IMR-90 (cell line): ENCODE data around the gene SLC9A5. TPM values are rescaled to one million over a fixed set of nuclear protein-coding genes. Genes with fewer than 3 reads are reported as not detected.

Source experiments
- ATAC-seq: fragments of 200-7000 bp; cut with Tn5 transposase; 2 replicates; pipeline ENCODE4 v1.9.1; 2020; ENCODE audit warnings: low read depth, mild to moderate bottlenecking, moderate library complexity
- BruUV-seq: library from RNA; stranded (reverse); fragments of 400-500 nt; replicated peaks from 2 replicates; lab custom pipeline; 2021; lab: Mats Ljungman, UMichigan
- CTCF ChIA-PET: fragments of 300-600 bp; formaldehyde crosslinking; extraction: SDS; loops from one replicate; lab custom pipeline; 2021; ENCODE audit warnings: antibody characterized with exemption; lab: Yijun Ruan, JAX
- POLR2A ChIA-PET: fragments of 300-600 bp; sonication (Branson Sonifier 250); formaldehyde crosslinking; loops from one replicate; lab custom pipeline; 2022; ENCODE audit warnings: antibody characterized with exemption; ENCODE audit not compliant: unreplicated experiment; lab: Charles Lee
- DNase-seq: peaks from one replicate; pipeline ENCODE4 v3.0.0; 2013
- H2AFZ ChIP-seq: replicated peaks from 2 replicates; pipeline ENCODE3; 2013; ENCODE audit warnings: low read length, mild to moderate bottlenecking; ENCODE audit not compliant: poor library complexity
- H2AK5ac ChIP-seq: 2 replicates; pipeline ENCODE4 v1.6.1; 2013; ENCODE audit warnings: low read depth, low read length, inconsistent platforms
- H2AK9ac ChIP-seq: replicated peaks from 2 replicates; pipeline ENCODE3; 2013; ENCODE audit warnings: mild to moderate bottlenecking, low read depth, low read length, moderate library complexity; ENCODE audit not compliant: poor library complexity
- H2BK120ac ChIP-seq: 2 replicates; pipeline ENCODE4 v1.6.1; 2013; ENCODE audit warnings: low read depth, low read length, inconsistent platforms
- H2BK15ac ChIP-seq: 3 replicates; pipeline ENCODE4 v1.6.1; 2013; ENCODE audit warnings: low read depth, low read length, inconsistent platforms
- H2BK20ac ChIP-seq: 2 replicates; pipeline ENCODE4 v1.6.1; 2013; ENCODE audit warnings: low read depth, mild to moderate bottlenecking, inconsistent platforms, low read length, moderate library complexity
- H2BK5ac ChIP-seq: 2 replicates; pipeline ENCODE4 v1.6.1; 2013; ENCODE audit warnings: mild to moderate bottlenecking, low read depth, low read length, inconsistent platforms; ENCODE audit not compliant: poor library complexity, severe bottlenecking
- H3K14ac ChIP-seq: replicated peaks from 2 replicates; pipeline ENCODE4 v1.6.1; 2013; ENCODE audit warnings: low read depth, low read length, inconsistent platforms
- H3K18ac ChIP-seq: 2 replicates; pipeline ENCODE4 v1.6.1; 2013; ENCODE audit warnings: low read depth, low read length, control low read depth
- H3K23ac ChIP-seq: 2 replicates; pipeline ENCODE4 v1.6.1; 2013; ENCODE audit warnings: low read depth, low read length, inconsistent platforms
- H3K27ac ChIP-seq: 2 replicates; pipeline ENCODE4 v1.5.1; 2013; ENCODE audit warnings: mild to moderate bottlenecking, control low read depth, low read length; ENCODE audit not compliant: insufficient read depth
- H3K27me3 ChIP-seq: 2 replicates; pipeline ENCODE4 v1.6.1; 2013; ENCODE audit warnings: low read length; ENCODE audit not compliant: control insufficient read depth, insufficient read depth
- H3K36me3 ChIP-seq: 2 replicates; pipeline ENCODE4 v1.6.1; 2013; ENCODE audit warnings: low read length, mixed read lengths; ENCODE audit not compliant: control insufficient read depth, insufficient read depth
- H3K4ac ChIP-seq: 2 replicates; pipeline ENCODE4 v1.6.1; 2013; ENCODE audit warnings: low read depth, low read length, inconsistent platforms
- H3K4me1 ChIP-seq: 2 replicates; pipeline ENCODE4 v1.6.1; 2013; ENCODE audit warnings: low read length, mixed read lengths; ENCODE audit not compliant: control insufficient read depth, insufficient read depth
- H3K4me2 ChIP-seq: 2 replicates; pipeline ENCODE4 v1.6.1; 2013; ENCODE audit warnings: low read depth, mild to moderate bottlenecking, control low read depth, low read length, moderate library complexity
- H3K4me3 ChIP-seq: 2 replicates; pipeline ENCODE4 v1.5.1; 2013; ENCODE audit warnings: low read depth, mild to moderate bottlenecking, control low read depth, low read length, moderate library complexity; ENCODE audit not compliant: insufficient read depth
- H3K56ac ChIP-seq: 2 replicates; pipeline ENCODE4 v1.6.1; 2013; ENCODE audit warnings: low read length, inconsistent platforms; ENCODE audit not compliant: insufficient read depth; ENCODE audit errors: extremely low read depth
- H3K79me1 ChIP-seq, 2 experiments: 2 replicates each; pipeline ENCODE4 v1.6.1; 2013; ENCODE audit warnings: low read length in 2 of 2, inconsistent platforms in 1 of 2, low read depth in 1 of 2
- H3K9ac ChIP-seq: 2 replicates; pipeline ENCODE4 v1.6.1; 2013; ENCODE audit warnings: low read depth, low read length, control low read depth
- H3K9me1 ChIP-seq: 2 replicates; pipeline ENCODE4 v1.6.1; 2013; ENCODE audit warnings: low read length, inconsistent platforms; ENCODE audit not compliant: insufficient read depth
- H3K9me3 ChIP-seq: 2 replicates; pipeline ENCODE4 v1.6.1; 2013; ENCODE audit warnings: low read length; ENCODE audit not compliant: control insufficient read depth, insufficient read depth
- H4K20me1 ChIP-seq: 2 replicates; pipeline ENCODE4 v1.6.1; 2013; ENCODE audit warnings: low read length, inconsistent platforms; ENCODE audit not compliant: insufficient read depth
- H4K5ac ChIP-seq: 2 replicates; pipeline ENCODE4 v1.6.1; 2013; ENCODE audit warnings: mild to moderate bottlenecking, low read depth, low read length, control low read depth
- H4K8ac ChIP-seq, 2 experiments: 2 replicates each; pipeline ENCODE4 v1.6.1; 2013; ENCODE audit warnings: low read depth in 2 of 2, low read length in 2 of 2, control low read depth in 1 of 2, inconsistent platforms in 1 of 2
- H4K91ac ChIP-seq: 2 replicates; pipeline ENCODE4 v1.6.1; 2013; ENCODE audit warnings: low read depth, low read length, inconsistent platforms; ENCODE audit not compliant: insufficient read depth
- BHLHE40 ChIP-seq: fragments of 150-350 bp; IDR thresholded peaks from 2 replicates; pipeline ENCODE4 v1.6.1; 2016; ENCODE audit warnings: mild to moderate bottlenecking, low read depth, low read length
- CEBPB ChIP-seq: IDR thresholded peaks from 2 replicates; pipeline ENCODE4 v1.6.1; 2012; ENCODE audit warnings: low read depth, low read length, improper control_type of control experiment
- CHD1 ChIP-seq: IDR thresholded peaks from 2 replicates; pipeline ENCODE4 v1.6.1; 2012; ENCODE audit warnings: low read depth, low read length, improper control_type of control experiment
- CTCF ChIP-seq: conservative IDR thresholded peaks from 2 replicates; pipeline ENCODE4 v1.5.1; 2012; ENCODE audit warnings: mild to moderate bottlenecking, low read depth, low read length, improper control_type of control experiment
- ELK1 ChIP-seq: fragments of 150-350 bp; IDR thresholded peaks from 2 replicates; pipeline ENCODE4 v1.6.1; 2016; ENCODE audit warnings: low read depth, mild to moderate bottlenecking, low read length, moderate library complexity, borderline replicate concordance
- FOS ChIP-seq: fragments of 150-350 bp; IDR thresholded peaks from 2 replicates; pipeline ENCODE4 v1.6.1; 2016; ENCODE audit warnings: low read depth, low read length
- MAFK ChIP-seq: IDR thresholded peaks from 2 replicates; pipeline ENCODE4 v1.6.1; 2012; ENCODE audit warnings: low read depth, low read length, improper control_type of control experiment
- MAZ ChIP-seq: IDR thresholded peaks from 2 replicates; pipeline ENCODE4 v1.6.1; 2012; ENCODE audit warnings: low read depth, mild to moderate bottlenecking, low read length, improper control_type of control experiment, moderate library complexity, borderline replicate concordance
- MXI1 ChIP-seq: IDR thresholded peaks from 2 replicates; pipeline ENCODE4 v1.6.1; 2012; ENCODE audit warnings: low read depth, mild to moderate bottlenecking, low read length, moderate library complexity, borderline replicate concordance
- NFE2L2 ChIP-seq: fragments of 150-350 bp; IDR thresholded peaks from 2 replicates; pipeline ENCODE4 v1.6.1; 2016; ENCODE audit warnings: low read depth, mild to moderate bottlenecking, low read length
- POLR2A ChIP-seq: IDR thresholded peaks from 2 replicates; pipeline ENCODE4 v1.6.1; 2012; ENCODE audit warnings: mild to moderate bottlenecking, low read depth, low read length
- RAD21 ChIP-seq: IDR thresholded peaks from 2 replicates; pipeline ENCODE4 v1.6.1; 2012; ENCODE audit warnings: low read length, improper control_type of control experiment
- RCOR1 ChIP-seq: IDR thresholded peaks from 2 replicates; pipeline ENCODE4 v1.6.1; 2012; ENCODE audit warnings: mild to moderate bottlenecking, low read length, improper control_type of control experiment; ENCODE audit not compliant: insufficient replicate concordance
- RFX5 ChIP-seq: IDR thresholded peaks from 2 replicates; pipeline ENCODE4 v1.8.0; 2012; ENCODE audit warnings: low read depth, mild to moderate bottlenecking, low read length, moderate library complexity
- SMC3 ChIP-seq: fragments of 150-350 bp; IDR thresholded peaks from 2 replicates; pipeline ENCODE4 v1.6.1; 2016; ENCODE audit warnings: low read depth, mild to moderate bottlenecking, antibody characterized with exemption, low read length, moderate library complexity
- WGBS, 2 experiments: methylation state at CpG; one replicate each; pipeline versions ENCODE4 v1.1.5 to v1.1.7; 2013; ENCODE audit warnings: missing lambda C conversion rate in 2 of 2; ENCODE audit not compliant: insufficient read length in 1 of 2; ENCODE audit errors: extremely low coverage in 2 of 2; 5-methylcytosine and 5-hydroxymethylcytosine counted together
- dilution Hi-C: fragments of 300-500 bp; cut with HindIII; formaldehyde crosslinking; loops from one replicate; pipeline ENCODE4 v1.14.3; 2018; ENCODE audit warnings: low sequenced_read_pairs; ENCODE audit not compliant: unreplicated experiment
- in situ Hi-C: fragments of 300-500 bp; cut with MboI; formaldehyde crosslinking; loops from 3 replicates; pipeline ENCODE4 v1.14.3; 2019; ENCODE audit warnings: low sequenced_read_pairs, inconsistent platforms, mixed read lengths
- intact Hi-C: fragments of 100-400 bp; cut with micrococcal nuclease; formaldehyde crosslinking; loops from 2 replicates; pipeline ENCODE4 v1.10.0; 2022
- polyA plus RNA-seq, 3 experiments: library from polyadenylated mRNA; depleted of rRNA; stranded (reverse); fragments of >200 nt; gene quantifications; 2 replicates each; pipeline ENCODE4 v1.2.3, GENCODE V29; 2012; ENCODE audit warnings: low replicate concordance in 1 of 3
- total RNA-seq: library from RNA; depleted of rRNA; stranded (reverse); fragments of >200 nt; gene quantifications from 2 replicates; pipeline ENCODE4 v1.2.3, GENCODE V29; 2012

Gene SLC9A5
- total and polyA plus RNA-seq, 2 of the 4 experiments (the other 2 are of a cell fraction) = 1.8 to 5.7 TPM

- POLR2A ChIA-PET = no interaction called here
Observed at GRCh38 chr16:67259705-67260104, 10.9 kb downstream of the SLC9A5 start.

More at GRCh38 chr16:67259705-67260104, 10.9 kb downstream of the SLC9A5 start:
- Histone ChIP-seq H2BK20ac (no peak overlapping the region), H3K18ac (no peak overlapping the region), H2BK15ac (no peak overlapping the region), H3K79me1 (no peaks in the 10 kb centered on the region), H2BK5ac (no peak overlapping the region), H2AK5ac (no peak overlapping the region), H3K36me3 (peaks cover 16% of the 10 kb centered on the region), H4K91ac (no peak overlapping the region), H2AFZ (no peak overlapping the region), H3K9me3 (no peaks in the 10 kb centered on the region), H3K14ac (no peak overlapping the region), H3K27ac (no peak overlapping the region), H3K4me3 (no peak overlapping the region), H3K27me3 (no peaks in the 10 kb centered on the region), H3K9me1 (no peaks in the 10 kb centered on the region), H2BK120ac (no peak overlapping the region), H3K4me2 (no peak overlapping the region), H3K4me1 (peaks cover 2% of the 10 kb centered on the region; the same call in 1 of the 2 replicates), H3K4ac (no peak overlapping the region), H3K56ac (no peak overlapping the region), H2AK9ac (no peak overlapping the region), H4K20me1 (no peaks in the 10 kb centered on the region), H4K8ac (no peak overlapping the region), H4K5ac (no peak overlapping the region), H3K23ac (no peak overlapping the region), H3K9ac (no peak overlapping the region)
- DNase-seq (no peak), ATAC-seq (no peak)
- intact Hi-C loops (loop anchor here (1.0 to 5.0 kb wide), 4 partner anchors 79 to 207 kb away; no protein-coding TSS in a partner anchor), in situ Hi-C loops (loop anchor here (10.0 kb wide), 1 partner anchor 195 kb away; no protein-coding TSS in a partner anchor), dilution Hi-C loops (no loop called here)
- 100% methylated on average over 3 of the region's 12 CpGs; no CpG with 5 or more reads in 1 of the 2 experiments for WGBS, 2 experiments
- CTCF ChIA-PET = interaction anchor here (1.0 to 1.8 kb wide), 3 partner anchors 55 to 188 kb away, joined by 3 to 15 read pairs (median 7); no protein-coding TSS in a partner anchor
- no TSS peak for BruUV-seq
- TF ChIP-seq CEBPB (no peak), RCOR1 (no peak), BHLHE40 (no peak), POLR2A (no peak), MAZ (no peak), CTCF (no peak), FOS (no peak), RFX5 (no peak), NFE2L2 (no peak), RAD21 (no peak), SMC3 (no peak), MXI1 (no peak), MAFK (no peak), ELK1 (no peak), CHD1 (no peak)
